Gastrocnemius medialis (tissue), 4 donors: ENCODE measurements around the gene GRM1.

ENCODE experiments used
- CTCF ChIP-seq, 5 experiments: fragments of 450-650 bp in 3 of 5; fragments of 200-600 bp in 2 of 5; sonication (generic) in 2 of 5; IDR thresholded peaks in 4 of 5; conservative IDR thresholded peaks in 1 of 5; 1 replicate in 4 of 5; 2 replicates in 1 of 5; pipeline ENCODE4 v1.5.1; 2016 to 2019; ENCODE audit warnings: antibody characterized with exemption in 5 of 5, mild to moderate bottlenecking in 3 of 5, moderate library complexity in 3 of 5
- POLR2A ChIP-seq, 2 donors: fragments of 450-650 bp; IDR thresholded peaks; one replicate each; pipeline ENCODE4 v1.6.1; 2017; ENCODE audit warnings: antibody characterized with exemption in 2 of 2, mild to moderate bottlenecking in 2 of 2, moderate library complexity in 2 of 2

- no peak for TF ChIP-seq CTCF (IDR thresholded peaks at IDR 0.05 in 4 of 5, conservative IDR thresholded peaks at IDR 0.05 in 1 of 5)
- TF ChIP-seq POLR2A (IDR thresholded peaks at IDR 0.05) = no peak
Measured at GRCh38 chr6:146065690-146066089, 36.8 kb downstream of the GRM1 start.
